Adipose tissue (tissue), 3 donors: ENCODE results near the gene ATP5ME. TPM values are rescaled to one million over a fixed set of nuclear protein-coding genes. Genes with fewer than 3 reads are reported as not detected.

Experiments used
- polyA plus RNA-seq, 3 donors: library from polyadenylated mRNA; stranded (reverse); fragments of 200-250 nt; gene quantifications; one replicate each; pipeline ENCODE4 v1.2.3, GENCODE V29; 2013
- donor health status: healthy with polysubstance abuse.
- donor health status: Bipolar disorder and iron deficiency.
- donor health status: healthy.

ATP5ME gene
- polyA plus RNA-seq, 3 donors: 262 to 586 (median 547) TPM

Other genes starting within 250 kb of the ATP5ME start
- gene ZNF721, start 175.1 kb downstream of the ATP5ME start, polyA plus RNA-seq: 10 to 100 TPM in 1 of 3 donors, 1 to 10 TPM in 2; 7.1 to 10.4 (median 9.5) TPM
- 10 to 100 TPM; 18.9 to 29.9 (median 28.6) TPM for gene PIGG, start 175.1 kb downstream of the ATP5ME start, polyA plus RNA-seq
- under 1 TPM in 1 of 3 donors, not detected in 2; 0.02 TPM for gene TMEM271, start 98.0 kb downstream of the ATP5ME start, polyA plus RNA-seq
- gene PDE6B, start 48.7 kb downstream of the ATP5ME start, polyA plus RNA-seq: 1 to 10 TPM in 2 of 3 donors, under 1 TPM in 1; 0.76 to 1.7 (median 1.2) TPM
- 10 to 100 TPM in 2 of 3 donors, 1 to 10 TPM in 1; 6.4 to 33.9 (median 22.4) TPM for gene MYL5, start 266 bp upstream of the ATP5ME start, polyA plus RNA-seq
- 10 to 100 TPM in 2 of 3 donors, 1 to 10 TPM in 1; 6.5 to 14.6 (median 10.3) TPM for gene SLC49A3, start 14.9 kb upstream of the ATP5ME start, polyA plus RNA-seq
- gene PCGF3, start 31.6 kb upstream of the ATP5ME start, polyA plus RNA-seq: 10 to 100 TPM; 15.8 to 38.9 (median 26.6) TPM
- gene CPLX1, start 151.9 kb upstream of the ATP5ME start, polyA plus RNA-seq: 10 to 100 TPM in 1 of 3 donors, 1 to 10 TPM in 2; 1.2 to 12.7 (median 2.4) TPM